HEK293T (cell line): ENCODE results near the gene IFT88.

Experiments
- CTCF ChIA-PET: fragments of 350-600 bp; formaldehyde crosslinking; extraction: SDS; loops from one replicate; lab custom pipeline; 2021; ENCODE audit warnings: antibody characterized with exemption, inconsistent platforms; lab: Yijun Ruan, JAX
- POLR2A ChIA-PET: fragments of 350-600 bp; formaldehyde crosslinking; extraction: SDS; loops from one replicate; lab custom pipeline; 2020; ENCODE audit warnings: antibody characterized with exemption, inconsistent platforms; lab: Yijun Ruan, JAX
- DNase-seq: peaks from one replicate; pipeline ENCODE4 v3.0.0; 2012; ENCODE audit warnings: mixed read lengths; ENCODE audit errors: extremely low spot score
- ARNT ChIP-seq: fragments of 450-650 bp; IDR thresholded peaks from 2 replicates; pipeline ENCODE4 v1.6.1; 2017; ENCODE audit warnings: mild to moderate bottlenecking
- BHLHE40 ChIP-seq: fragments of 450-650 bp; IDR thresholded peaks from 2 replicates; pipeline ENCODE4 v1.6.1; 2016; ENCODE audit warnings: mild to moderate bottlenecking, moderate library complexity, borderline replicate concordance
- CTBP1 ChIP-seq: fragments of 450-650 bp; IDR thresholded peaks from 2 replicates; pipeline ENCODE4 v1.6.1; 2016; ENCODE audit warnings: borderline replicate concordance
- ELF4 ChIP-seq: fragments of 450-650 bp; IDR thresholded peaks from 2 replicates; pipeline ENCODE4 v1.6.1; 2017; ENCODE audit warnings: antibody characterized with exemption
- FOXA1 ChIP-seq: fragments of 450-650 bp; IDR thresholded peaks from 2 replicates; pipeline ENCODE4 v1.6.1; 2016; ENCODE audit warnings: mild to moderate bottlenecking
- FOXK2 ChIP-seq: fragments of 450-650 bp; IDR thresholded peaks from 2 replicates; pipeline ENCODE4 v1.6.1; 2016; ENCODE audit warnings: mild to moderate bottlenecking
- FOXM1 ChIP-seq: fragments of 450-650 bp; IDR thresholded peaks from 2 replicates; pipeline ENCODE4 v1.6.1; 2017; ENCODE audit warnings: mild to moderate bottlenecking, borderline replicate concordance
- HDGF ChIP-seq: fragments of 450-650 bp; IDR thresholded peaks from 2 replicates; pipeline ENCODE4 v1.6.1; 2017; ENCODE audit warnings: antibody characterized with exemption, borderline replicate concordance
- L3MBTL2 ChIP-seq: fragments of 450-650 bp; conservative IDR thresholded peaks from 2 replicates; pipeline ENCODE4 v1.6.1; 2016; ENCODE audit warnings: mild to moderate bottlenecking
- LEF1 ChIP-seq: fragments of 450-650 bp; IDR thresholded peaks from 2 replicates; pipeline ENCODE4 v1.6.1; 2017; ENCODE audit warnings: mild to moderate bottlenecking, borderline replicate concordance
- NFRKB ChIP-seq: fragments of 450-650 bp; IDR thresholded peaks from 2 replicates; pipeline ENCODE4 v1.6.1; 2016; ENCODE audit warnings: mild to moderate bottlenecking, moderate library complexity
- SP1 ChIP-seq: fragments of 450-650 bp; IDR thresholded peaks from 2 replicates; pipeline ENCODE4 v1.6.1; 2017
- SUZ12 ChIP-seq: fragments of 450-650 bp; IDR thresholded peaks from 2 replicates; pipeline ENCODE4 v1.6.1; 2016; ENCODE audit warnings: mild to moderate bottlenecking
- TARDBP ChIP-seq: fragments of 450-650 bp; IDR thresholded peaks from 2 replicates; pipeline ENCODE4 v1.6.1; 2016
- ZNF384 ChIP-seq: fragments of 450-650 bp; IDR thresholded peaks from 2 replicates; pipeline ENCODE4 v1.6.1; 2016
- TF ChIP-seq, protein P1 (sequence below): fragments of 450-650 bp; IDR thresholded peaks from 2 replicates; pipeline ENCODE4 v1.6.1; 2016

Gene IFT88

DNA sequence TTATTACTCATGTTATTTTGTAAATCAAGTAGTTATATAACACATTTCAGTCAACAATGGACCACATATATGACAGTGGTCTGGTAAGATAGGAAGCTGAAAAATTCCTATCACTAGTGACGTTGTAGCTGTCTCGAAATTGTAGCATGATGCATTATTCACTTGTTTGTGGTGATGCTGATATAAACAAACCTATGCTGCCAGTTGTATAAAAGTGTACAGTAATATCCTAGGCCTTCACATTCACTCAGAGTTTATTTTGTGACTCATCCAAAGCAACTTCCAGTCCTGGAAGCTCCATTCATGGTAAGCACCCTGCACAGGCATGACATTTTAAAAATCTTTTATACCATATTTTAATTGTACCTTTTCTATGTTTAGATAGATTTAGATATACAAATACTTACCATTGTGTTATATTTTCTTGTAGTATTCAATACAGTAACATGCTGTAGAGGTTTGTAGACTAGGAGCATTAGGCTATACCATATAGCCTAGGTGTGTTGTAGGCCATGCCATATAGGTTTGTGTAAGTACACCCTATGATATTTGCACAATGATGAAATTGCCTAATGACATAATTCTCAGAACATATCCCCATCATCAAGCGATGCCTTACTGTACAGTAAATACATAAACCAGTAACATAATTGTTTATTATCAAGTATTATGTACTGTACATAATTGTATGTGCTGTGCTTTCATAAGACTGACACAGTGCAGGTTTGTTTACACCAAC is 49.3 kb downstream of the IFT88 start:
- ChIA-PET POLR2A (no interaction called here), CTCF (no interaction called here)
- DNase-seq: no peak
- TF ChIP-seq L3MBTL2 (no peak), FOXK2 (no peak), SUZ12 (no peak), FOXA1 (no peak), ELF4 (no peak)

DNA sequence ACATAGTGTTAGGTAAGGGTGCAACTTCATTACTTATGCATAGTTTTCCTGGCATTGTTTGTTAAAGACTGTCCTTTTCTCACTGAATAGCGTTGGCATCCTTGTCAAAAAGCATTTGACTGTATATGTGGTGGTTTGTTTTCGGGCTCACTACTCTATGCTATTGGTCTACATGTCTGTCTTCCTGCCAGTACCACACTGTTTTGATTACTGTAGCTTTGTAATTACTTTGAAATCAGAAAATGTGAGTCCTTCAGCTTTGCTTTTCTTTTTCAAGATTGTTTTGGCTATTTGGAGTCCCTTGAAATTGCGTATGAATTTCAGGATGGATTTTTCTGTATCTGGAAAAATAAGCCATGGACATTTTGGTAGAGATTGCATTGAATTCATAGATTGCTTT is 56.0 kb downstream of the IFT88 start:
- TF ChIP-seq HDGF: no peak
- TF ChIP-seq FOXM1: no peak
- no peak for TF ChIP-seq TARDBP
- no peak for TF ChIP-seq SUZ12
- no peak for TF ChIP-seq FOXA1
- no peak for TF ChIP-seq ARNT
- no peak for TF ChIP-seq NFRKB
- TF ChIP-seq L3MBTL2: no peak
- POLR2A ChIA-PET: no interaction called here
- CTCF ChIA-PET: no interaction called here
- DNase-seq: no peak

DNA sequence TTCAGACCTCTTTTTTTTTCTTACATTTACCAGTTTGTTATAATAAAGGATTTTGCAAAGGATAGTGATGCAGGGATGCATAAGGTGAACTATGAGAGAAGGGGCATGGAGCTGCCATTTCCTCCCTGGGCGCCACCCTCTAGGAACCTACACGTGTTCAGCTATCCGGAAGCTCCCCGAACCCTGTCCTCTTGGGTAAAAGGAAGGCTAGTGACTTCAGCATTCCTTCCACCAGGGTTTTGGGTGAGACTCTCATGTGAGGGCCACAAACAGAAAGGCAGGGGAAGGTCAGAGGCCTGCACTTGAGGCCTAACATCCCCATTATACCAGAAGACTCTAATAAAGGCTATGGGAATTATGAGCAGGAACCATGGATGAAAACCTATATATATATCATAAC is 57.3 kb downstream of the IFT88 start:
- ChIA-PET CTCF (no interaction called here), POLR2A (no interaction called here)
- no peak for TF ChIP-seq BHLHE40
- no peak for TF ChIP-seq SUZ12
- TF ChIP-seq, protein P1, sequence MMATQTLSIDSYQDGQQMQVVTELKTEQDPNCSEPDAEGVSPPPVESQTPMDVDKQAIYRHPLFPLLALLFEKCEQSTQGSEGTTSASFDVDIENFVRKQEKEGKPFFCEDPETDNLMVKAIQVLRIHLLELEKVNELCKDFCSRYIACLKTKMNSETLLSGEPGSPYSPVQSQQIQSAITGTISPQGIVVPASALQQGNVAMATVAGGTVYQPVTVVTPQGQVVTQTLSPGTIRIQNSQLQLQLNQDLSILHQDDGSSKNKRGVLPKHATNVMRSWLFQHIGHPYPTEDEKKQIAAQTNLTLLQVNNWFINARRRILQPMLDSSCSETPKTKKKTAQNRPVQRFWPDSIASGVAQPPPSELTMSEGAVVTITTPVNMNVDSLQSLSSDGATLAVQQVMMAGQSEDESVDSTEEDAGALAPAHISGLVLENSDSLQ: no peak
- TF ChIP-seq FOXM1: no peak
- TF ChIP-seq L3MBTL2: no peak
- no peak for TF ChIP-seq TARDBP
- TF ChIP-seq SP1: no peak
- TF ChIP-seq CTBP1: no peak
- no peak for TF ChIP-seq FOXK2
- no peak for TF ChIP-seq ZNF384
- TF ChIP-seq FOXA1: no peak
- no peak for TF ChIP-seq NFRKB
- TF ChIP-seq ARNT: no peak
- no peak for TF ChIP-seq ELF4
- TF ChIP-seq HDGF: no peak
- no peak for DNase-seq

DNA sequence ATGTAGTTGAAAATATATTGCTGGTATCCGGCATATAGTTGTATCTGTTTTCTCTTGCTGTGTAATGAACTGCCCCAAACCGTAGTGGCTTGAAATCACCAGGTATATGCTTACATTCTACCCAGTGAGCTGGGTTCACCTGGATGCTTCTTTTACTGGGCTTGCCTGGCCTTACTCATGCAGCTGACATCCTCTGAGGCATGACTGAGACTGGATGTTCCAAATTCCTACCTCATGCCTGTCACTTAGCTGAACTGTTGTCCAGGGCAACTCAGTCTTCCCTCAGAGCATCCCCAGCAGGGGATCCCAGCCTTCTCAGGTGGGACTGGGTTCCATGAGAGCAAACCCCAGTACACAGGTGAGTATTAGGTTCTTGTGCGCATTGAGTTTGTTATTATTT is 66.8 kb downstream of the IFT88 start:
- no peak for DNase-seq
- no peak for TF ChIP-seq FOXK2
- TF ChIP-seq, protein P1: no peak
- no peak for TF ChIP-seq ARNT
- TF ChIP-seq TARDBP: no peak
- TF ChIP-seq LEF1: no peak
- TF ChIP-seq CTBP1: no peak
- TF ChIP-seq HDGF: no peak
- TF ChIP-seq FOXM1: no peak
- TF ChIP-seq SP1: no peak
- no peak for TF ChIP-seq FOXA1
- no peak for TF ChIP-seq BHLHE40
- no peak for TF ChIP-seq SUZ12
- ChIA-PET CTCF (no interaction called here), POLR2A (no interaction called here)

DNA sequence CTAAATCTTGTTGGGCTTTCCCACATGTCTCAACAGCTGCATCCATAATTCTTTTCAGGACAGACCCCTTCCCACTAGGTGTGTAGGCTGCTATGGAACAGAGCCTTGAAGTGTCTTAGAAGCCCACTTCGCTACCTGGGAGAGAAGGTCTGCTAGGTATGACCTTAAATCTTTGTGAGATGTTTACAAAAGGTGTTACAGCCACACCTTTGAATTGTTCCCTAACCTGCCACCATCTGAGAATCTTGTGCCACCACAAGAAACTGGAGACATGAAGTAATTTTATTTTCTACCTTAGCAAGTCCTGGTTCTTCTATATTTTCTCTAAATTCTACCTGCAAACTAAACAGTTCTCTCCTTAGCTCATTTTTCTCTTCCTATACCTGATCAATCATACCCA is 69.1 kb downstream of the IFT88 start:
- ChIA-PET CTCF (no interaction called here), POLR2A (no interaction called here)
- TF ChIP-seq LEF1: no peak
- no peak for DNase-seq

DNA sequence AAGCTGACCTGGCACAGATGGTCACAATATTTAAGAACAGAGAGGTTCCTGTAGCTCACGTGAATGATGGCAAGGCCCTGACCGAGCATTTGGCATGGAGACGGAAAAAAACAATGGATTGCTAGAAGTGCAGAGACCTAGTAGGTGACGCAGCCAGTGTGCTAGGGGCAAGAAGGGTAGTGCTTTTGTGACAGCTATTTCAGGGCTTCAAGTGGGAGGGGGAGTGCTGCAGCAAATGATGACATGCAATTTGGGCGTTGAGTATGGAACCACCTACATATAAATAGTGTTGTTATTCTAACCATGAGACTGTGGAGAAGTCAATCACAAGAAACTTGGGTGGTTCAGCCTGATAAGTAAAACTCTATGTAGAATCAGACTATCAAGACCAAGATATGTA is 70.9 kb downstream of the IFT88 start:
- TF ChIP-seq NFRKB (no peak), ELF4 (no peak), LEF1 (no peak), HDGF (no peak)
- DNase-seq: no peak
- ChIA-PET CTCF (interaction anchor here (1.0 kb wide), 1 partner anchor 18 kb away, joined by 5 read pairs; no protein-coding TSS in a partner anchor), POLR2A (no interaction called here)

DNA sequence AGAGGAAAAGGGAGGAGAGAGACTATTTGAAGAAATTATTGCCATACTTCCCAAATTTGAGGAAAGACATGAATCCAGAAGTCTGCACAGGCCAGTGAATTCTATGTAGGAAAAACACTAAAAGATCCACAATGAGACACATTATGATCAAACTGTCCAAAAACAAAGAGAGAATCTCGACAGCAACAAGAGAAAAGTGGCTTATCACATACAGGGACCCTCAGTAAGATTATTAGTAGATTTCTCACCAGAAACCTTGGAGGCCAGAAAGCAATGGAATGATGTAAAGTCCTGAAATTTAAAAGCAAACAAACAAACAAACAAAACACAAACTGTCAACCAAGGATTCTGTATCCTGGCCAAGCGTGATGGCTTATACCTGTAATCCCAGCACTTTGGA is 80.8 kb downstream of the IFT88 start:
- DNase-seq: no peak
- TF ChIP-seq SP1 (no peak), CTBP1 (no peak), ELF4 (no peak), FOXK2 (no peak), ARNT (no peak), ZNF384 (no peak), BHLHE40 (no peak), FOXA1 (no peak), L3MBTL2 (no peak), LEF1 (no peak), NFRKB (no peak), FOXM1 (no peak), TARDBP (no peak), SUZ12 (no peak)
- TF ChIP-seq, protein P1: no peak
- ChIA-PET CTCF (no interaction called here), POLR2A (no interaction called here)
